Hindlimb muscle (tissue), 1 donor: ENCODE results near the gene PBX4. TPM values are rescaled to one million over a fixed set of nuclear protein-coding genes. Genes with fewer than 3 reads are reported as not detected.

Experiments
- DNase-seq: peaks from one replicate; pipeline ENCODE4 v3.0.0-alpha.2; 2013
- polyA plus RNA-seq: library from polyadenylated mRNA; unstranded; fragments of 120-200 nt; gene quantifications from one replicate; pipeline ENCODE4 v1.2.1, GENCODE V29; 2013; ENCODE audit not compliant: insufficient read length

Gene PBX4
- polyA plus RNA-seq, 1 donor: 2.3 TPM

- DNase-seq: no peak
Measured at GRCh38 chr19:19553670-19554069, 64.8 kb downstream of the PBX4 start.

GRCh38 chr19:19552798-19553197 lies 65.7 kb downstream of the PBX4 start:
- DNase-seq: no peak

GRCh38 chr19:19551853-19552192 lies 66.7 kb downstream of the PBX4 start:
- no peak for DNase-seq

GRCh38 chr19:19550972-19551852 lies 67.3 kb downstream of the PBX4 start:
- DNase-seq: no peak

GRCh38 chr19:19550485-19550929 lies 68.0 kb downstream of the PBX4 start:
- no peak for DNase-seq

GRCh38 chr19:19549804-19550464 lies 68.6 kb downstream of the PBX4 start:
- DNase-seq: no peak

GRCh38 chr19:19548915-19549759 lies 69.3 kb downstream of the PBX4 start:
- DNase-seq: no peak

GRCh38 chr19:19547674-19548336 lies 70.7 kb downstream of the PBX4 start:
- DNase-seq: no peak

GRCh38 chr19:19546751-19547162 lies 71.7 kb downstream of the PBX4 start:
- no peak for DNase-seq

GRCh38 chr19:19545707-19546106 lies 72.8 kb downstream of the PBX4 start:
- no peak for DNase-seq

GRCh38 chr19:19544954-19545591 lies 73.4 kb downstream of the PBX4 start:
- no peak for DNase-seq

GRCh38 chr19:19544257-19544953 lies 74.1 kb downstream of the PBX4 start:
- no peak for DNase-seq

GRCh38 chr19:19543640-19544039 lies 74.8 kb downstream of the PBX4 start:
- DNase-seq: no peak

- no peak for DNase-seq
Measured at GRCh38 chr19:19543101-19543500, 75.4 kb downstream of the PBX4 start.

- DNase-seq: no peak
Measured at GRCh38 chr19:19542507-19542906, 76.0 kb downstream of the PBX4 start.

GRCh38 chr19:19541616-19542015 lies 76.9 kb downstream of the PBX4 start:
- no peak for DNase-seq

- no peak for DNase-seq
Measured at GRCh38 chr19:19540715-19541515, 77.6 kb downstream of the PBX4 start.

- DNase-seq: no peak
Measured at GRCh38 chr19:19540064-19540714, 78.3 kb downstream of the PBX4 start.

GRCh38 chr19:19539698-19540063 lies 78.8 kb downstream of the PBX4 start:
- no peak for DNase-seq

- no peak for DNase-seq
Measured at GRCh38 chr19:19538785-19539166, 79.7 kb downstream of the PBX4 start.
